ENCODE measurements around the gene STPG1.
A peak's percentile ranks its signal among the peaks of the same experiment; 100 is the strongest.

STPG1 gene

DNA sequence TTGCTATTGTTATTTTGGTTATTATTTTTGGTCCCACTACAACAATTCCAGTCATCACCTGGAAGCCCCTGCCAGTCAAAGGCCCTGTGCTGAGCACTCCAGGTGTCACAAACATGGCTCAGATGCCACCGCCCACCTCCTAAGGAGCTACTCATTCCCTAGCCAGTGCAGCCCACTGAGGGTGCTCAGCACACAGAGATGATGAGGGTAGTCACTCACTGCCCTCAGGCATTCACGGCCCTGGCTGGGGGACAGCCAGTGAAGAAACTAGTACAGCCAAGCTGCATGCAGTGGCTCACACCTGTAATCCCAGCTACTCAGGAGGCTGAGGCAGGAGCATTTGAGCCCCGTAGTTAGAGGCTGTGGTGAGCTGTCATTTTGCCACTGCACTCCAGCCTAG lies 44.3 kb upstream of the STPG1 start:
- Histone ChIP-seq H3K18ac (ENCODE audit: low read depth in 1 of 2, low read length in 2 of 2) (no peak overlapping the region), H3K4ac (ENCODE audit: low read depth in 1 of 2, low read length in 2 of 2) (no peak overlapping the region), H3K9ac (ENCODE audit: low read length) (no peak overlapping the region), H2BK5ac (ENCODE audit: low read depth, low read length, poor library complexity, severe bottlenecking) (no peak overlapping the region), H3K4me2 (ENCODE audit: low read length, poor library complexity, severe bottlenecking) (no peak overlapping the region), H2BK15ac (ENCODE audit: low read depth, poor library complexity, severe bottlenecking) (no peak overlapping the region), H3K27ac (ENCODE audit: low read length, poor library complexity, severe bottlenecking) (no peak overlapping the region), H2BK12ac (ENCODE audit: low read length in 2 of 2) (no peak overlapping the region), H3K27me3 (ENCODE audit: control insufficient read depth in 1 of 2, insufficient read depth in 1 of 2, low read length in 2 of 2) (peaks cover 0 to 31% of the 10 kb centered on the region in 2 experiments), H4K91ac (ENCODE audit: low read length) (no peak overlapping the region), H3K9me3 (ENCODE audit: control insufficient read depth, low read length) (no peaks in the 10 kb centered on the region), H2AFZ (ENCODE audit: low read depth, low read length) (no peak overlapping the region), H3K36me3 (ENCODE audit: control insufficient read depth in 1 of 2, insufficient read depth in 2 of 2, low read depth in 1 of 2, low read length in 2 of 2) (peaks cover 24 to 41% of the 10 kb centered on the region in 2 experiments), H3K23ac (ENCODE audit: low read length in 2 of 2) (no peak overlapping the region), H2AK5ac (ENCODE audit: low read length, severe bottlenecking) (no peak overlapping the region), H3K14ac (ENCODE audit: low read length in 2 of 2) (no peak overlapping the region), H2BK120ac (ENCODE audit: low read depth, low read length) (no peak overlapping the region), H4K8ac (ENCODE audit: low read length) (no peak overlapping the region), H3K4me1 (ENCODE audit: control insufficient read depth, insufficient read depth, low read depth, low read length) (peaks cover 11% of the 10 kb centered on the region), H3K79me1 (replicated peaks; ENCODE audit: low read length, poor library complexity, severe bottlenecking) (no peaks in the 10 kb centered on the region), H3K4me3 (ENCODE audit: insufficient read depth in 1 of 2, low read depth in 1 of 2, low read length in 2 of 2) (no peak overlapping the region)
- no peak for DNase-seq
- 89% methylated on average over 3 of the region's 3 CpGs for WGBS

DNA sequence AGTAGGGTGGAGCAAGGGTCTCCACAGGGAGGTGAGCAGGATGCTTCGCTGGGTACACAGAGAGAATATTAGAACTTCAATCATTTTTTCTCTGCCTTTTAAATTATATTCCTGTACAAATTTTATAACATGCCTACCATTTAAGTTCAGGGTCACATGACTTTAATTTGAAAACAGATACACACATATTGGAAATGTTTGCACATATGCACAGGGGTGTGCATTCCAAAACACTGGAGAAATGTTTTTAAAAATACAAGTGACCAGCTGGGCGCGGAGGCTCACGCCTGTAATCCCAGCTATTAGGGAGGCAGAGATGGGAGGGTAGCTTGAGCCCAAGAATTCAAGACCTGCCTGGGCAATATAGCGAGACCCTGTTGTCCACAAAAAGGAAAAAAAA lies 41.7 kb upstream of the STPG1 start:
- Histone ChIP-seq H3K27ac (ENCODE audit: low read length, poor library complexity, severe bottlenecking) (no peak overlapping the region), H3K9ac (ENCODE audit: low read length) (no peak overlapping the region), H3K4me2 (ENCODE audit: low read length, poor library complexity, severe bottlenecking) (no peak overlapping the region), H2BK5ac (ENCODE audit: low read depth, low read length, poor library complexity, severe bottlenecking) (no peak overlapping the region), H2AFZ (ENCODE audit: low read depth, low read length) (no peak overlapping the region), H4K91ac (ENCODE audit: low read length) (no peak overlapping the region), H3K79me1 (replicated peaks; ENCODE audit: low read length, poor library complexity, severe bottlenecking) (no peaks in the 10 kb centered on the region), H3K14ac (ENCODE audit: low read length in 2 of 2) (no peak overlapping the region), H3K4me1 (ENCODE audit: control insufficient read depth, insufficient read depth, low read depth, low read length) (peaks cover 9% of the 10 kb centered on the region), H3K9me3 (ENCODE audit: control insufficient read depth, low read length) (no peaks in the 10 kb centered on the region), H3K4ac (ENCODE audit: low read depth in 1 of 2, low read length in 2 of 2) (no peak overlapping the region), H3K18ac (ENCODE audit: low read depth in 1 of 2, low read length in 2 of 2) (no peak overlapping the region), H2BK15ac (ENCODE audit: low read depth, poor library complexity, severe bottlenecking) (no peak overlapping the region), H3K4me3 (ENCODE audit: insufficient read depth in 1 of 2, low read depth in 1 of 2, low read length in 2 of 2) (no peak overlapping the region), H3K23ac (ENCODE audit: low read length in 2 of 2) (no peak overlapping the region), H2AK5ac (ENCODE audit: low read length, severe bottlenecking) (no peak overlapping the region), H2BK120ac (ENCODE audit: low read depth, low read length) (no peak overlapping the region), H3K36me3 (ENCODE audit: control insufficient read depth in 1 of 2, insufficient read depth in 2 of 2, low read depth in 1 of 2, low read length in 2 of 2) (peaks cover 31 to 44% of the 10 kb centered on the region in 2 experiments), H2BK12ac (ENCODE audit: low read length in 2 of 2) (no peak overlapping the region), H3K27me3 (ENCODE audit: control insufficient read depth in 1 of 2, insufficient read depth in 1 of 2, low read length in 2 of 2) (peaks cover 0 to 35% of the 10 kb centered on the region in 2 experiments), H4K8ac (ENCODE audit: low read length) (no peak overlapping the region)
- whole genome bisulfite sequencing: 98% methylated on average over 5 of the region's 5 CpGs
- DNase-seq: no peak

DNA sequence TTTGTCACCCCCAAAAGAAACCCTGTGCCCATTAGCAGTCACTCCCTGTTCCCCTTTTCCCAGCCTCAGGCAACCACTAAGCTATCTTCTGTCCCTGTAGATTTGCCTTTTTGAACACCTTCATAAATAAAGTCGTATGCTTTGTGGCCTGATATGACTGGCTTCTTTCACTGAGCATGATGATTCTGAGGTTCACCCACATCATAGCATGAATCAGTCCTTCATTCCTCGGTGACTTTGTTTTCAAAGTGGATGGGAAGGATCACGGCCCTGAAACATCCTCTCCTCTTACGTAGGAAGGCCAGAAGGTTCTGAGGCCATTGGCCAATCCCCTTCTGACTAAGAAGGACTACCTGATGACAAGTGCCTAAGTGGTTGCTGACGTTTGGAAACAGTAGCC lies 41.1 kb upstream of the STPG1 start:
- no peak overlapping the region for H3K4ac ChIP-seq (ENCODE audit: low read depth in 1 of 2, low read length in 2 of 2)
- no peak overlapping the region for H3K18ac ChIP-seq (ENCODE audit: low read depth in 1 of 2, low read length in 2 of 2)
- H3K36me3 ChIP-seq (ENCODE audit: control insufficient read depth in 1 of 2, insufficient read depth in 2 of 2, low read depth in 1 of 2, low read length in 2 of 2): peaks cover 31 to 48% of the 10 kb centered on the region in 2 experiments
- no peak overlapping the region for H4K91ac ChIP-seq (ENCODE audit: low read length)
- no peak overlapping the region for H2AK5ac ChIP-seq (ENCODE audit: low read length, severe bottlenecking)
- H3K9ac ChIP-seq (ENCODE audit: low read length): no peak overlapping the region
- H3K27ac ChIP-seq (ENCODE audit: low read length, poor library complexity, severe bottlenecking): no peak overlapping the region
- WGBS: 88% methylated on average over 5 of the region's 5 CpGs
- no peak overlapping the region for H2AFZ ChIP-seq (ENCODE audit: low read depth, low read length)
- H3K4me1 ChIP-seq (ENCODE audit: control insufficient read depth, insufficient read depth, low read depth, low read length): peaks cover 7% of the 10 kb centered on the region
- H2BK12ac ChIP-seq (ENCODE audit: low read length in 2 of 2): no peak overlapping the region
- no peak overlapping the region for H3K4me2 ChIP-seq (ENCODE audit: low read length, poor library complexity, severe bottlenecking)
- no peak overlapping the region for H3K4me3 ChIP-seq (ENCODE audit: insufficient read depth in 1 of 2, low read depth in 1 of 2, low read length in 2 of 2)
- no peak for DNase-seq
- no peak overlapping the region for H2BK120ac ChIP-seq (ENCODE audit: low read depth, low read length)
- H3K79me1 ChIP-seq (replicated peaks; ENCODE audit: low read length, poor library complexity, severe bottlenecking): no peaks in the 10 kb centered on the region
- no peak overlapping the region for H3K23ac ChIP-seq (ENCODE audit: low read length in 2 of 2)
- H3K14ac ChIP-seq (ENCODE audit: low read length in 2 of 2): no peak overlapping the region
- no peak overlapping the region for H4K8ac ChIP-seq (ENCODE audit: low read length)
- peaks cover 0 to 35% of the 10 kb centered on the region in 2 experiments for H3K27me3 ChIP-seq (ENCODE audit: control insufficient read depth in 1 of 2, insufficient read depth in 1 of 2, low read length in 2 of 2)
- no peaks in the 10 kb centered on the region for H3K9me3 ChIP-seq (ENCODE audit: control insufficient read depth, low read length)
- no peak overlapping the region for H2BK15ac ChIP-seq (ENCODE audit: low read depth, poor library complexity, severe bottlenecking)
- H2BK5ac ChIP-seq (ENCODE audit: low read depth, low read length, poor library complexity, severe bottlenecking): no peak overlapping the region

DNA sequence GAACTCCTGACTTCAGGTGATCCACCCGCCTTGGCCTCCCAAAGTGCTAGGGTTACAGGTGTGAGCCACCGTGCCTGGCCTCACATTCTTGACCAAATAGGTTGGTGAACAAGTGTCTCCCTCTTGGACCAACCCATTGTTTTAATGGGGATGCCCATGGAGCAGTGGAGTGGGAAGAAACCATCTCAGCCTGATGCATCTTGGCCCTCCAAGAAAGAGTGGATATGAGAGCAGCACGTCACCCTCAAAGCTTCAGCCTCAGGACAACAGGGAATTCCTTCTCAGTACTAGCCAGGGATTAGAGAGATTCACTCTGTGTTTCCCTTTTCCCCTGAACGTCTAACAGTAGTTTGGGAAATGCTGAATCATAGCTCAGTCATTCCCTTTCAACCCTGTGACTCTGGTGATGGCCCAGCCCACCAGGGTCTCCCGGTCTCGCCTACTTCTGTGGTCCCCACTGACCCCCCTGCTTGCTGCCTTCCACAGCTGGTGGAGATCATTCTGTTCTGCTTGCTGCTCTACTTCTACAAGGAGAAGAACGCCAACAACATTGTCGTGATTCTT lies 39.4 kb upstream of the STPG1 start:
- Histone ChIP-seq H3K36me3 (ENCODE audit: control insufficient read depth in 1 of 2, insufficient read depth in 2 of 2, low read depth in 1 of 2, low read length in 2 of 2) (peaks cover 35 to 46% of the 10 kb centered on the region in 2 experiments), H2BK12ac (ENCODE audit: low read length in 2 of 2) (no peak overlapping the region), H3K4me1 (ENCODE audit: control insufficient read depth, insufficient read depth, low read depth, low read length) (peaks cover 2% of the 10 kb centered on the region), H2AFZ (ENCODE audit: low read depth, low read length) (no peak overlapping the region), H3K4me2 (ENCODE audit: low read length, poor library complexity, severe bottlenecking) (no peak overlapping the region), H3K9ac (ENCODE audit: low read length) (no peak overlapping the region), H3K18ac (ENCODE audit: low read depth in 1 of 2, low read length in 2 of 2) (no peak overlapping the region), H3K27me3 (ENCODE audit: control insufficient read depth in 1 of 2, insufficient read depth in 1 of 2, low read length in 2 of 2) (peaks cover 0 to 35% of the 10 kb centered on the region in 2 experiments), H3K4me3 (ENCODE audit: insufficient read depth in 1 of 2, low read depth in 1 of 2, low read length in 2 of 2) (no peak overlapping the region), H2BK120ac (ENCODE audit: low read depth, low read length) (no peak overlapping the region), H2AK5ac (ENCODE audit: low read length, severe bottlenecking) (no peak overlapping the region), H3K14ac (ENCODE audit: low read length in 2 of 2) (peak overlapping the region in 1 of 2 experiments; percentile 51), H2BK5ac (ENCODE audit: low read depth, low read length, poor library complexity, severe bottlenecking) (no peak overlapping the region), H3K27ac (ENCODE audit: low read length, poor library complexity, severe bottlenecking) (no peak overlapping the region), H3K9me3 (ENCODE audit: control insufficient read depth, low read length) (no peaks in the 10 kb centered on the region), H3K4ac (ENCODE audit: low read depth in 1 of 2, low read length in 2 of 2) (no peak overlapping the region), H3K79me1 (replicated peaks; ENCODE audit: low read length, poor library complexity, severe bottlenecking) (no peaks in the 10 kb centered on the region), H3K23ac (ENCODE audit: low read length in 2 of 2) (no peak overlapping the region), H4K8ac (ENCODE audit: low read length) (no peak overlapping the region), H2BK15ac (ENCODE audit: low read depth, poor library complexity, severe bottlenecking) (no peak overlapping the region), H4K91ac (ENCODE audit: low read length) (no peak overlapping the region)
- DNase-seq: no peak
- WGBS: 86% methylated on average over 8 of the region's 8 CpGs
